NOMO-1 treated with DMSO at 0.1 percent for 48 hours (cell line): ENCODE results near the gene ADD2.

ENCODE experiments used
- DNase-seq: peaks from one replicate; lab custom pipeline; 2025; ENCODE audit not compliant: unreplicated experiment; lab: John Stamatoyannopoulos, UW

Gene ADD2

DNA sequence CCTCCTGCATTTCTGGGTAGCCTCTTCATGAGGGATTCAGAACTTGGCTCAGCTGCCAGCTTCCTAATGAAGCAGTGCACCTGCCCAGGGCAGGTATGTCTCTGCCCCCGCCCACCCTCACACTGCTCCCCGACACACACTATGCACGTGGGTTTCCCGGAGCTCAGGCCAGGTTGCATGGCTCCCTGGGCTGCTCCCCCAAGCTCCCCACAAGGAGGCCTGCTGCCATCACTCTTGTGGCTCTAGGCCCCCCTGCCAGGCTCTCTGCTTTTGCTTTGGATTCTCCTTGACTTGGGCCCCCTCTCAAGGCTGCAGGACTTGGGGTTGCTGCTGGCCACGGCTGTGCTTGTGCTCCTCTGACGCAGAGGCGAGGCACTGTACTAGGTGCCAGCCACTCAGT lies 43.6 kb downstream of the ADD2 start:
- DNase-seq, result no peak

- DNase-seq, result no peak
Measured at GRCh38 chr2:70723286-70723885, 44.6 kb downstream of the ADD2 start.

DNA sequence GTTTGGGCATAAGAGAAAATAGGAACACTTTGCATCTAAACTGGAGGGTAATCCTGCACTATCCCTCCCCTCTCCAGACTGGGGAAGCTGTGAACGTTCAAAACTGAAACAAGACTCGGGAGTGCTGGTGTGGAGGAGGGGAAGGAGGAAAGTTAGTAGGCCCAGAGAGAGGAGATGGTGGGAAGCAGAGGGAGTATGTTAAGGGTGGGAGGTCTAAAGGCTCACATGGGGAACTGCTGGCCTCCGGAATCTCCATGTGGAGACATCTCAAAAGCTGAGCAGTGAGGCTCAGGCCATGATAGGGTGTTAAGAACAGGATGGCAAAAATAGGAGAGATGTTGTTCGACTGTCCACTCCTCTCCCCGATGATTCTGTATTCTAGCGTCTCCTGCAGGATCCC lies 47.9 kb downstream of the ADD2 start:
- no peak for DNase-seq

GRCh38 chr2:70719231-70719630 lies 48.8 kb downstream of the ADD2 start:
- no peak for DNase-seq

- no peak for DNase-seq
Measured at GRCh38 chr2:70718736-70719135, 49.3 kb downstream of the ADD2 start.

GRCh38 chr2:70718241-70718640 lies 49.8 kb downstream of the ADD2 start:
- no peak for DNase-seq

- DNase-seq, result no peak
Measured at GRCh38 chr2:70717431-70718038, 50.5 kb downstream of the ADD2 start.

DNA sequence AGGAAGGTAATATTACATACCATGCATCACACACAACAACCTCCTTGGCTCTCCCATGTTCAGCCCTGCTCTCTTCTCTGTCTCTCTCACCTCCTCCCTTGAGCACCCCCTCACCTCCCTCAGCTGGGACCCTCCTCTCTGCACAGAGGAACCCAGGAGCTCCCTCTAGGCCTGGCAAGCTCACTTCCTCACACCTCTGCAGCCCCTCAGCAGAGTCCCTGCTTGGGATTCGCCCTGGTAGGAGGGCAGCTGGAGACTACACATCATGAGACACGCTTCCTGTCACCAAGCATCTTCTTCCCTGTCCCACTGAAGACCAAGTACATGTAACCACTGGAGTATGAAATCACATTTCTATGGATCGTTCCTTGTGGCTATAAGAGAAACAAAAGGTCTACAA lies 51.0 kb downstream of the ADD2 start:
- no peak for DNase-seq

DNA sequence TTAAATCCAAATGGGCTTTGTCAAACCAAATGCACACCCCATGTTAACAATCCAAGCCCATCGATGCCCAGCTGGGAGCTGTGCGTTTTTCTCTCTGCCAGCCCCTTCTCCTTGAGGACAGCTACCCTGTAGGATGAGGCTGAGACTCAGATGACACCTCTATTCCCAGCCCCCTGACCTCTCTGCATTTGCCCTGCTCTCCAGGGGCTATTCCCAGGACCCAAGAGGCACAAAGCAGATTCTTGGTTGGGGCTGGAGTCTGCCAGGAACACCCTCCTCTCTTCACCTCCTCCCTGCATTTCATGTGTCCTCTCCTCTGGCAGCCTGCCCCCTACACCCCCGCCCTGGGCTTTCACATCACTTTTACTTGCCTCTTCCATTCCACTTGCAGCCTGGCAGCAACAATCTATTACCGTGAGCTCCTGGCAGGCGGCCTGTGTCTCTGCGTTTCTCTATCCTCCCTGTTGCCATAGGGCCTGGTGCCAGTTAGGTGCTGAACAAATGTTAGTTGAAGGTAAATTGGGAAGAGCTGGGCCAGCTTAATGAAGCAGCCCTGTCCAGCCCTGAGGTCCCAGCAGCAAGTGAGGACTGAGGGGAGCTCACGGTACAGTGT lies 51.8 kb downstream of the ADD2 start:
- no peak for DNase-seq

- no peak for DNase-seq
Measured at GRCh38 chr2:70715071-70715985, 52.7 kb downstream of the ADD2 start.

- DNase-seq, result no peak
Measured at GRCh38 chr2:70714141-70714905, 53.7 kb downstream of the ADD2 start.

DNA sequence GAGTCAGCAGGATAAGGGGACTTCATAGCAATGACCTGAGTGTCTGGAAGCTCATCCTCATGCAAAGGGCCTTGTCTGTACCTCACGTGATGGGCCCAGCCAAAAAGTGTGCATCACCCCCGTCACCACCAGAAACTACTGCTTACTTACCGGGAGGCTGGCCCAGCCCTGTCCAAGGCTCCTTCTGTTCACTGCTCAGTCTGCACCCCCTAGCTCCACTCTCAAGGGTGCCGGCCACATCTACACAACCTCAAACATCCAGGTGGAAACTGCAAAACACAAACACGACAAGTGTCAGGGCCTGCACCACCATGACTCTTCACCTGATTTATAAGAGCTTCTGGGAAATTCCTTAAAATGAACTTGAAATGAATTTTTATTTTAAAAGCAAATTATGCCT lies 55.1 kb downstream of the ADD2 start:
- no peak for DNase-seq

GRCh38 chr2:70711191-70711590 lies 56.8 kb downstream of the ADD2 start:
- DNase-seq, result no peak

GRCh38 chr2:70710038-70710690 lies 57.8 kb downstream of the ADD2 start:
- DNase-seq, result no peak

DNA sequence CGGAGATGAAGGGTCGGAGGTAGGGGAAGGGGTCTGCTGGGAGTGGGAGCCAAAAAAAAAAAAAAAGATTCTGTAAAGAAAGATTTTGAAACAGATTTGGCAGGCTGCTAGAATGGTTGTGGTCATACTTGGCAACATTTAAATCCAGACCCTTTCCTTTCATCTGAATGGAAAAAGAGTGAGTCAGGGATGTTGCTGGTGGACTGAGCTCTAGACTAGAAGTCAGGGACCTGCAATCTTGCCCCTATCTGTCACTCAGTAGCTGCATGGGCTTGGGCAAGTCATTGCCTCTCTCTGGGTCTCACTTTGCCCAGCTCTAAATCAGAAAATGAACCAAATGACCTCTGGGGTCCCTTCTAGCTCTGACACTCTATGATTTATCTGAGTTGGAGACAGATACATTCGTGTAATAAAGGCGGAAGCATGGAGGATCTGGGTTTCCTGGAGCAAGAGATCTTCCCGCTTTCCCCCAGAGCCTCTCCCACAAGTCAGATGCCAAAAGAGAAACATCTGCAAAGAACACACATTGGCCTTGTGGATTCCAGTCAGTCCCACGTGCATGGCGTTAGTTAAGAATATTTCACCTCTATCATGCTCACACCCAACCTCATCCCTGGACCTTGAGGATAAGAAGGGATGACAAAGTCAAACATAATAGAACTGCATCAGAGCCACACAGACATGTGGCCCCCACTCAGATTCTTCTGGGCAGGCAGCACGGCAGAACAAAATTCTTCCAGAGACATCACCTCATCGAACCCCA lies 58.5 kb downstream of the ADD2 start:
- DNase-seq, result no peak

- DNase-seq, result no peak
Measured at GRCh38 chr2:70708376-70709199, 59.4 kb downstream of the ADD2 start.

DNA sequence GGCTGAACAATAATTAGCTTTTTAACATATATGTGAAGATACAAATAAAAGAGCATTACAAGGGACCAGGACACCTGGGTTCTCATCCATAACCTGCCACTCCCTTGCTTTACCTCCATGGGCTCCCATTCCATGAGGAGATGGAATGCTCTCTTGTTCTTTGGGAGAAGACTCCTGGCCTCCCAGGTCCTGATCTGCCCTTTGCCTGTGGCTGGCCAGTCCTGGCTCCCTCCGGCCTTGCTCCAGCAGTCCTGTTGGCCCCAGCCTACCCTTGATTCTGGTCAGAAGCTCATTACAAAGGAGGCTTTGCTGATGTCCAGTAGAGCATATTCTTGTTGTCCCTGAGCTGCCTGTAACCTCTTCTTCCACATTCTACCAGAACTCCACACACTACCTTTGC lies 60.3 kb downstream of the ADD2 start:
- DNase-seq, result no peak

DNA sequence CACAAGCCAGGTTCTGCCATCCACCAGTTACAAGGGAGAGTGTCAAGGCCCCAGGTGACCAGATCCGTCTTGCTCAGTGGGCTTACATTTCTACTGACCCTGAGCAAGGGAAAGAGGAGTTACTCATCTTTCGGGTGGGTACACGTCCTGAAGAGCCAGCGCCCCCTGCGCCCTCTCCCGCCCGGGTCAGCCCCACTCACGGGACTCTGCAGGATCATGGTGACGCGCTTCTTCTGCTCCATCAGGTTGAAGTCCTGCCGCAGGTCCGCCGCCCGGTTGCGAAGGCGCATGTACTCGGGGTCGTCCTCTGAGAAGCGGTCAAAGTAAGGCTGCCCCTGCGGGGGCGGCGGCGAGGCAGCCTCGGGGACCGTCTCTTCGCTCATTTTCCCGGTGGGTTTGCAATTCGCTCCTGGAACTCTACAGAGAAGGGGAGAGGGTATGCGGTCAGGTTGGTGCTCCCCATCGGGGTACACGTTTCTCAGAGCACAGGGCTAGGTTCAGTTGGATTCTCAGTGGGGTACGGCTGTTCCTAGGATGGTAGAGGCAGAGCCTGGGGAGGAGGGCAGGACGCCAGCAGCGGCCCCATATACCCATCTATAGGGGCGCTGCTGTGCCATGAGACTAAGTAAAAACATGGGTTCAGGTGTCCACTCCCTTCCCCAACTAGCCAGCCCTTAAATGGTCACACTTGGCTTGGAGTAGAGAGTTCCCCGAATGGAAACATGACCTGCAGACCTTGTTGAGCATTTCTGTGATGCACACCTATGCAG lies 61.8 kb downstream of the ADD2 start:
- no peak for DNase-seq
